Stimulated activated CD4-positive, alpha-beta T cell treated with anti-CD3 and anti-CD28 coated beads, Interleukin-1b, Interleukin-23, amount 100 ng/mL, for 1 hour (primary cell): ENCODE results near the gene LAMC3.
"Not testable (repeated sequence)": the region's sequence is repeated elsewhere in the genome, so short reads cannot be mapped to it uniquely, and the experiment has no call there.

Source experiments
- DNase-seq, 2 donors: peaks; one replicate each; pipeline ENCODE4 v3.0.0-alpha.2; 2020; ENCODE audit warnings: low read depth in 2 of 2

Gene LAMC3

GRCh38 chr9:131028931-131029573, 20.1 kb downstream of the LAMC3 start:
- no peak for DNase-seq

GRCh38 chr9:131029574-131029952, 20.6 kb downstream of the LAMC3 start:
- DNase-seq: no peak

- DNase-seq: no peak
These were observed 21.4 kb downstream of the LAMC3 start for GRCh38 chr9:131030239-131031004.

- DNase-seq: no peak
These were observed 22.1 kb downstream of the LAMC3 start for GRCh38 chr9:131031005-131031641.

GRCh38 chr9:131031642-131032005, 22.6 kb downstream of the LAMC3 start:
- no peak for DNase-seq

- DNase-seq: no peak
These were observed 23.4 kb downstream of the LAMC3 start for GRCh38 chr9:131032384-131032783.

- DNase-seq: no peak
These were observed 24.6 kb downstream of the LAMC3 start for GRCh38 chr9:131033269-131034224.

- DNase-seq: no peak
These were observed 25.3 kb downstream of the LAMC3 start for GRCh38 chr9:131034268-131034667.

GRCh38 chr9:131034749-131035148, 25.8 kb downstream of the LAMC3 start:
- not testable (repeated sequence) for DNase-seq

GRCh38 chr9:131035548-131035947, 26.6 kb downstream of the LAMC3 start:
- no peak for DNase-seq

GRCh38 chr9:131036071-131036470, 27.1 kb downstream of the LAMC3 start:
- DNase-seq: no peak

GRCh38 chr9:131036529-131037334, 27.8 kb downstream of the LAMC3 start:
- no peak for DNase-seq

- no peak for DNase-seq
These were observed 28.6 kb downstream of the LAMC3 start for GRCh38 chr9:131037335-131038255.

GRCh38 chr9:131038256-131039128, 29.5 kb downstream of the LAMC3 start:
- no peak for DNase-seq

GRCh38 chr9:131039129-131039954, 30.4 kb downstream of the LAMC3 start:
- DNase-seq: no peak

- no peak for DNase-seq
These were observed 33.7 kb downstream of the LAMC3 start for GRCh38 chr9:131042666-131043065.

- no peak for DNase-seq
These were observed 34.1 kb downstream of the LAMC3 start for GRCh38 chr9:131043087-131043486.

- no peak for DNase-seq
These were observed 34.7 kb downstream of the LAMC3 start for GRCh38 chr9:131043646-131044045.
